Measurements from ENCODE around the gene NFKBIE.

DNA sequence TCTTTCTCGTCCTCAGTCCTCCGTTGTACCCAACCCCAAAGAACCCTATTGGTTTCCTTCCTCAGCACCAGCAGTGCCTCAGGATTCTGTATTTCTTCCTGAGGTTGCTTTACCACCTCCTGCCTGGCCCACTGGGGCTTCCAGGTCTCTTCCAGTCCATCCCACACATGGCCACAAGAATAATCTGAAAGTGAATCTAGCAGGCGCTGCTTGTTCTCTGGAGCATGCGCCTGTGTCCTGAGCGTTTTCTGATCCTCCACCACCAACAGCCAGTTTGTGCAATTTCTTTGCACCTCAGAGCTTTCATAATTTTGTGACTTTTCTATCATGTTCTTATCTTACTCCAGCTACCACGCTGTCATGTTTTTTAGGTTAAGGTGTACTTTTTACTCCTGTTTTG lies 30.1 kb downstream of the NFKBIE start:
- TF ChIP-seq, protein P1, sequence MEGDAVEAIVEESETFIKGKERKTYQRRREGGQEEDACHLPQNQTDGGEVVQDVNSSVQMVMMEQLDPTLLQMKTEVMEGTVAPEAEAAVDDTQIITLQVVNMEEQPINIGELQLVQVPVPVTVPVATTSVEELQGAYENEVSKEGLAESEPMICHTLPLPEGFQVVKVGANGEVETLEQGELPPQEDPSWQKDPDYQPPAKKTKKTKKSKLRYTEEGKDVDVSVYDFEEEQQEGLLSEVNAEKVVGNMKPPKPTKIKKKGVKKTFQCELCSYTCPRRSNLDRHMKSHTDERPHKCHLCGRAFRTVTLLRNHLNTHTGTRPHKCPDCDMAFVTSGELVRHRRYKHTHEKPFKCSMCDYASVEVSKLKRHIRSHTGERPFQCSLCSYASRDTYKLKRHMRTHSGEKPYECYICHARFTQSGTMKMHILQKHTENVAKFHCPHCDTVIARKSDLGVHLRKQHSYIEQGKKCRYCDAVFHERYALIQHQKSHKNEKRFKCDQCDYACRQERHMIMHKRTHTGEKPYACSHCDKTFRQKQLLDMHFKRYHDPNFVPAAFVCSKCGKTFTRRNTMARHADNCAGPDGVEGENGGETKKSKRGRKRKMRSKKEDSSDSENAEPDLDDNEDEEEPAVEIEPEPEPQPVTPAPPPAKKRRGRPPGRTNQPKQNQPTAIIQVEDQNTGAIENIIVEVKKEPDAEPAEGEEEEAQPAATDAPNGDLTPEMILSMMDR (IDR thresholded peaks at IDR 0.05), result no peak
- TF ChIP-seq POLR2AphosphoS5 (IDR thresholded peaks at IDR 0.05) (no peak), EP300 (IDR thresholded peaks at IDR 0.05) (no peak)

Data from esophagus muscularis mucosa (tissue), 4 donors.